Measurements from ENCODE around the gene TOX2.

The TOX2 gene

DNA sequence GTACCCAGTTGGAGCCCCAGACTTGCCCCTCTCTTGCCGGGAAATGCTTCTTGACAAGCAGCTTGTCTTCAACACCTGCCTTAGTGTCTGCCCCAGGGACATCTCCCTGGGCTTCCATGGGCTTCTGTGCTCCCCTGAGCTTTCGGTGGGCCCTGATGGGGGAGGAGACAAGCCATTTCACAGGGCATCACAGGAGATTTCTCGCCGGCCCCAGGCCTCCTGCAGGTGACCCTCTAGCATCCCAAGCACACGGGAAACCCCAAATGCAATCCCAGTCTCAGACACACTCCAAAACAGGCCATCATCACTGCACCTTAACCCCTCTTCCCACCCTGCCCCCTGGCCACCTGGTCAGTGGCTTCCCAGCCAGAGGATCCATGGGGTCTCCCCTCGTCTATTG lies 197.8 kb downstream of the TOX2 start:
- in situ Hi-C loops (cut with HindIII; ENCODE audit: low sequenced_read_pairs), result no loop called here

DNA sequence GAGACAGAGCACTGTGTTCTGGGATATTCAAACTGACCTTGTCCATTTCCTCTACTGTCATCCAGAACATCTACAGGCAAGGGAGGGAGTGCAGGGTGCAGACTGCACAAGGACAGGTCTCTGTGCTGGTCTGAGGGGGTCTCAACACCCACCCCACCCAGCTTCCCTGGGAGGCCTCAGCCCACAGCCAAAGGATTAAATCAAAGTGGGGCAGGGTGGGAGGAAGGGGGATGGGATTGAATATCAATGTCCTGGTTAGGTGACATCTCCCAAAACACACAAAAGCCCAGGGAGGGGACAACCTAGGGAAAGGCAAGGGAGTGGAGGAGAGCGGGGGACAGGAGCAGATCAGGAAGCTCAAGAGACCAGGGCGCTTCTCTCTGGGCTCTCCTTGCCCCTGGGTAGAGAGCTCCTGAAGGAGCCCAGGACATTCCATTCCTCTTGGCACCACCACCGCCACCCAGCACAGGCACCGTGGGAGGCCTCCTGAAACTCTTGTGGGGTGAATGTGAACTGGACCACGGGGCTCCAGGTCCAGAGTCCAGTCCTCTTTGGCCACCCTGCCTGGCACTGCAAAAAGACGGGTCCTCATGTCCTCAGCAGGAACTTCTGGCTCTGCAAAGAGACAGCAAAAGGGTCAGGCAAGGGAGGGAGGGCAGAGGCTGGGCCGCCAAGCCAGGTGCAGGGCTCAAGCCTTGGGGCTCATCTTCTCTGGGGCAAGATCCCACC lies 198.4 kb downstream of the TOX2 start:
- in situ Hi-C loops (cut with HindIII; ENCODE audit: low sequenced_read_pairs), result no loop called here

DNA sequence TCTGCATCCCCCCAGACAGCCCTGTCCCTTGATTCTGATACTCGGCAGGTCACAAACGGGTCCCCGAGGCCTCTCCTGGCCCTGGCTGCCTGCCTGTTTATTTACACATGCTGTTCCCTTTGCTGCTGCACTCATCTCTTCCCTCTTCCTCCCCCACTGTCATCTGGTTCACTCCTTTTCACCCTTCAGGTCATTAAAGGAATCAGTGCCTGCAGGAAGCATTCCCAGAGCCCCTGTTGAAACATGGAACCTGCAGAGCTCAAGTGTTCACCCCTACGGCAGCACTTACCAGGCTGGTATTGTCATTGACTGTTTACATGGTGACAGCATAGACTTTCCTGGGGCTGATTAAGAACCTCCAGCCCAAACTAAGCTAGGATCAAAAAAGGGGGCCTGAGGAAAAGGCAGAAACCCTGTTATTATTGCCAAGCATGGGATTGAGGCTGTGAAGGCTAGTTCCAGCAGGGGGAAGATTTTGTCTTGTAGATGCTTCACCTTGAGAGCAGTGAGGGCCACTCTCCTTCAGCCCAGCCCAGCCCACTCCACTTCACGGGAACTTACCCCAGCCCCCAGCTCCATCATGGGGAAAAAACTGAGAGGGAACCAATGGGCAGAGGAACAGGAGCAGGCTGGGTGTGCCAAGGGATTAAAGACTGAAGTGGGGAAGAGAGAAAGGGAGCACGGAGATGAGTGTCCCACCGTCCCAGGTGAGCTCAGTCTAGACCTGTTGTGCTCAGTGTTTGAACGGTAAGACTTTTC lies 199.1 kb downstream of the TOX2 start:
- in situ Hi-C loops (cut with HindIII; ENCODE audit: low sequenced_read_pairs), result no loop called here

DNA sequence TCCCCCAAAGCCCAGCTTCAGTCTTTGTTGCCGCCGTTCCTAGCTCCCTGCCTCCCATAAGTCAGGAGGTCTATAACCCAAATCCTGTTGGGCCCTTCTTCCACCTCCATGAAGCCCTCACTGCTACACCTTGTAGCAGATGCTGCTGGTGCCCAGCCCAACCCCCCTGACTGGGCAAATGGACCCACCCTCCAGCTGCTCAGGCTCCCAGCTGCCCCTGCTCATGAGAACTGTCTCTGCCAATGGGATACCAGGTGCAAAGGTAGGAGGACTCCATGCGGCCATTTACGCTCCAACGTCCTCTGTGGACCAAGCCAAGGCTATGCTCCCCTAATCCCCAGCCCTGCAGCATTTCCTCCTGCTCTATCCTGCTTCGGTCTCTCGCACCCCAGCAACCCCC lies 200.5 kb downstream of the TOX2 start:
- in situ Hi-C loops (cut with HindIII; ENCODE audit: low sequenced_read_pairs), result no loop called here

DNA sequence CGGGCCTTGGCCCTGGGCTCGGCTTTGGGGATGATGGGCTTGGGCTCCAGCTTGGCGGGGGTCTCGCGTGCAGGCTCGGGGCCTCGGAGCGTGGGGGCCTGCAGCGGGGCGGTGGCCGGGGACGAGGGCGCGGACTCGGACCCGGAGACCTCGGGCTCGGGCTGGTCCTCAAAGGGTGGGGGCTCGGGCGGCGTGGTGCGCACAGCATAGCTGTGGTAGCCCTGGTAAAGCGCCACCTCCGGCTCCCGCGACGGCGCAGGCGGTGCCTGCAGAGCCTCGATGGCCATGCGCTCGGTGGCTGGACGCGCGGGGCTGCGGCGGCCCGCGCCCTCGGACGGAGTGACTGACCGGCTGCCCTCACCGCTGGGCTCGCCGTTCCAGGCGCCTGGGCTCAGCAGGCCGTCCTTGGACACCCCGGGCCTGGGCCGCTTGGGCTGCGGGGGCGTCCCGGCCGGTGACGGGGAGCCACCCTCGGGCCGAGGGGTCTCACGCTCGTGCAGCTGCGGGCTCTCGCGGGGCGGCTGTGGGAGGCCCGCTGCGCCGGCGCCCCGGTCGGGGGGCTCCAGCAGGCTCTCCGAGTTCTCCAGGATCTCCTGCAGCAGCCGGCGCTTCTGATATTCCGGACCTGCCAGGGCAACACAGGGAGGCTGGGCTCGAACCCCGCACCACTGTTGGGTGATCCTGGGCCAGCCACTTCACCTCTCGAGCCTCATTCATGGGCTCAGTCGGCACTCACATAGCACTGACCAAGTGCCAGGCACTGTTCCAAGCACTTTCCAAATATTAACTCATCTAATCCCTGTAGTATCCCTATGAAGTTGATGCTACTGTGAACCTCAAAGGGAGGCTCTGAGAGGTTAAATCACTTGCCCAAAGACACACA lies 201.4 kb downstream of the TOX2 start:
- in situ Hi-C loops (cut with HindIII; ENCODE audit: low sequenced_read_pairs), result no loop called here

DNA sequence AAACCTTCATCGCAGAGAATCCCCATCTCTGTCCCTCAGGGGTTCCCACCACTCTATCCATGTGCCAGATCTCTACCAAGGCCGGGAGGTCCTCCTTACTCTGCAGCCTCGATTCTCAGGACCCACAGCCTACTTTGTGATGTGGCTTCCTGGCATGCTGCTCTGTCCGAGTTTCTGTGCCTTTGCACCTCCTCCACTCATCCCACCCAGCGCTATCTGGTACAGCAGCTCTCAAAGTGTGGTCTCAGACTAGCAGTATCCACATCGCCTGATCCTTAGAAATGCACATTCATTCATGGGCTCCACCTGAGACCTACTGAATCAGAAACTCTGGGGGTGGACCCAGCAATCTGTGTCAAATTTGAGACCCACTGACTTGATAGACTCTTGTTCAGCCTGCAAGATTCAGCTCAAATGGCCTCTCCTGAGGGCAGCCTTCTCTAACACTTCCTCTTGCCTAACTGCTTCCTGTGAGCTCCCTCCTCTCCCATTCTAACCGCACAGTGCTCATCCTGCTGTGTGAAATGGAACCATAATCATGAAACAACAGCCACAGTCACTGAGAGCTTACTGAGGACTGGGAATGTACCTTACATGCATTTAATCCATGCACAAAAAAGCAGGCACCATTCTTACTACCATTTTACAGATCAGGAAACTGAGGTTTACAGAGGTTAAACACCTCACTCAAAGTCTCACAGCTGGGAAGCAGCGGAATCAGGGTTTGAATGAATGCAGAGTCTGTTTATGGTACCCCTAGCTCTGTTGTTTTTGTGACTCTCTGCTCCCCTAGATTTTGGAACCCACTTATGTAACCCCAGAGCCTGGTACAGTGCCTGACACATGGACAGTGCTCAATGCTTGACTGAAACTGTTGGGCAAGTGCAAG lies 202.9 kb downstream of the TOX2 start:
- in situ Hi-C loops (cut with HindIII; ENCODE audit: low sequenced_read_pairs), result no loop called here

DNA sequence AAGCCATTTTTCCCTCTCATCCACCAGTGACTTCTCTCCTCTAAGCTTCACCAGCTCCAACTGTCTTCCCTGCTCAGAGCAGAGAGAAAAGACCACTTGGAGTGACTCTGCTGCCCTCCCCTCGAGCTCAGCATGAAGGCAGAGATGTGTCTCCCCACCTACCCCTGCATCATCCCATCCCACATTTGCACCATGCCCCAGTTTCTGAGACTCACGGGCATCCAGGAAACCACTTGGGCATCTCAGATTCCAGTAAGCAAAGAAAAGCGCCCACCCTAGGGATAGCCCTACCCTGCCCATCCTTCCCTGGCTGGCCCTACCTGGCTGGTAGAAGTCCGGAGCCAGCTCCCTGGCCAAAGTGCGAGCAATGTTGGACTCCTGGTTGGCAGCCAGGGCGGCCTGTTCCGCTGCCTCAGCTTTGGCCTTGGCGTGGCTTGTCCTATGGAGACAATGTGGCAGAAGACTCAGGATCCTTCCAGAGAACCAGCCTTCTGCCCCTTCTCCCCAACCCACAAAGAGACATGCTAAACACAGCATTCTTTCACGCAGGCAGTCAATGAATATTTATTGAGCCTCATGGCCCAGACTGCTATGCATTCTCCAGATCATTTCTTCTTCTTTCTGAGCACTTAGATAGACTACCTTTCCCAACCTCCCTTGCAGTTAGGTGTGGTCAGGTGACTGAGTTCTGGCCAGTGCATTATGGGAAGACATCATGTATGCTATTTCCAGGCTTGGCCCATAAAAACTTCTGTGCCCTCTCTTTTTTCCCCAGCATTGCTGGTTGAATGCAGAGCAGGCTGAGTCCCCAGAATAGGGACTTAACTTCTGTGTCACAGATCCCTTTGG lies 203.8 kb downstream of the TOX2 start:
- in situ Hi-C loops (cut with HindIII; ENCODE audit: low sequenced_read_pairs), result no loop called here

All from endothelial cell of hepatic sinusoid (primary cell).